ENCODE measurements around the gene AGPAT2.
A peak's percentile ranks its signal among the peaks of the same experiment; 100 is the strongest.

Gene AGPAT2

GRCh38 chr9:136667214-136667939 lies 19.9 kb downstream of the AGPAT2 start:
- in situ Hi-C loops (cut with HindIII; ENCODE audit: low sequenced_read_pairs), result no loop called here
- no peak for DNase-seq (ENCODE audit: low read depth)
- H3K4me3 ChIP-seq (ENCODE audit: low read depth, low read length), result no peak overlapping the region
- TF ChIP-seq, protein P1, sequence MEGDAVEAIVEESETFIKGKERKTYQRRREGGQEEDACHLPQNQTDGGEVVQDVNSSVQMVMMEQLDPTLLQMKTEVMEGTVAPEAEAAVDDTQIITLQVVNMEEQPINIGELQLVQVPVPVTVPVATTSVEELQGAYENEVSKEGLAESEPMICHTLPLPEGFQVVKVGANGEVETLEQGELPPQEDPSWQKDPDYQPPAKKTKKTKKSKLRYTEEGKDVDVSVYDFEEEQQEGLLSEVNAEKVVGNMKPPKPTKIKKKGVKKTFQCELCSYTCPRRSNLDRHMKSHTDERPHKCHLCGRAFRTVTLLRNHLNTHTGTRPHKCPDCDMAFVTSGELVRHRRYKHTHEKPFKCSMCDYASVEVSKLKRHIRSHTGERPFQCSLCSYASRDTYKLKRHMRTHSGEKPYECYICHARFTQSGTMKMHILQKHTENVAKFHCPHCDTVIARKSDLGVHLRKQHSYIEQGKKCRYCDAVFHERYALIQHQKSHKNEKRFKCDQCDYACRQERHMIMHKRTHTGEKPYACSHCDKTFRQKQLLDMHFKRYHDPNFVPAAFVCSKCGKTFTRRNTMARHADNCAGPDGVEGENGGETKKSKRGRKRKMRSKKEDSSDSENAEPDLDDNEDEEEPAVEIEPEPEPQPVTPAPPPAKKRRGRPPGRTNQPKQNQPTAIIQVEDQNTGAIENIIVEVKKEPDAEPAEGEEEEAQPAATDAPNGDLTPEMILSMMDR (IDR thresholded peaks at IDR 0.05; ENCODE audit: low read depth, low read length, missing control alignments), result no peak

DNA sequence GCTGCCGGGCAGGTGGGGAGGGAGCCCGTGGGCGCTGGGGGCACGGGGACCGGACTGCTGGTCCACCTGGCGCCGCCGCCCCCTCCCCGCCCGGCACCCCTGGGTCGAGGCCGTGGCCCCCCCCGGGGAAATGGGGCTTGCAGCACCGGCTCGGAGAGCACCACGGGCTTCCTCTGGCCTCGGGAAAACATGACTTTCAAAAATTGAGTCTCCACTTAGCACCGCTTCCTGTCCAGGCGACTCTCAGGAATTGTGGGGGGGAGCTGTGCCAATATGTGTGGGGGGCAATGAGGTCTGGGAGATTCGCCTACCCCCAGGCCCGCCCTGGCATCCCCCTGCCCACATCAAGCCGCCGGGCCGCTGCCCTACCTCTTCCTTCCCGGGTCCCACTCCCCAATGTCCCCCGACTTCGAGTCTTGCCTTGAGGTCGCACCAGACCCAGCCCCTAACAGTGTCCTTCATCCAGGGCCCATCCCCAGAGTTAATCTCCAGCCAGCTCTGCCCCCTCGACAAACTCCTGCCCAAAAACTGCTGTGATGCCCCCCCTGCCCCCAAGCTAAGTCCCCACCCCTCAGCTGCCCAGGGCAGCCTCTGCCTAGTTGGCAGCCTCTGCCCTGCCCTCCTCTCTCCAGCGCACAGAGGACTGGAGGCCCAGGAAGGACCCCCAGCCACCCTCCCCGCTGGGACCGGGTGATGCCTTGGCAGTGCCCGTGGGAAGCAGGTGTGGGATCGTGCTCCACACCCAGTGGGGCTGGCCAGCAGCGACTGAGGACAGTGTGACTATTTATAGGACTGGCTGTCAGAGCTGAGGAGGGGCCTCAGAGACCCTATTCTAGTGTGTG lies 20.7 kb downstream of the AGPAT2 start:
- in situ Hi-C loops (cut with HindIII; ENCODE audit: low sequenced_read_pairs), result no loop called here
- TF ChIP-seq, protein P1 (IDR thresholded peaks at IDR 0.05; ENCODE audit: low read depth, low read length, missing control alignments), result no peak
- peak overlapping the region; percentile 21 for H3K4me3 ChIP-seq (ENCODE audit: low read depth, low read length)
- no peak for DNase-seq (ENCODE audit: low read depth)

DNA sequence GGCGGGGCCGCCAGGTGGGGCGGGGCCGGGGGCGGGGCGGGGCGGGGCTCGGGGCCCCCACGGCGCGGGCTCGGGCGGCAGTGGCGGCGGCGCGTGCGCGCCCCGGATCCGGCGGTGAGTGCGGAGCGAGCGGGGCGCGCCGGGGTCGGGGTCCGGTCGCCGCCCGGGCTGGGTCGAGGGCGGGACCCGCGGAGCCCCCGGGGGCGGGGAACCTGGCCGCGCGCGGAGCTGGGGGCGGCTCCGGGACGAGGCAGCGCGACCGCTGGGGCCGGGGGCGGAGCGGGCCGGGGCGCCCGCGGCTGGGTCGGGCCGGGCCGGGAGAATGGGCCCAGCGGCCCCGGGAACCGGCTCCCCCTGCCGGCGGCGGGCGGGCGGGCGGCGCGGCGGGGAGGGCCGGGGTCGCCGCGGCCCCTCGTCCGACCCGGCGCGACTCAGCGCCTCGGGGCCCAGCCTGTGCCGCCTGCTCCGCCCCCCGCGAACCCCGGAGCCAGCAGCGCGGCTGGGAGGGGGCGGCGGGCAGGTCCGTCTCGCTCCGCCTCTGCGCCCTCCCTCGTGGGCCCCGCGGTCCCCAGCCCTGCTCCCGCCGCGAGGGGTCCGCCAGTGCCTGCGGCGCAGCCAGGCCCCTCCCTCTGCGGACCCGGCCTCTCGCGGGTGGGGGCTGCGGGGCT lies 21.4 kb downstream of the AGPAT2 start:
- TF ChIP-seq, protein P1 (IDR thresholded peaks at IDR 0.05; ENCODE audit: low read depth, low read length, missing control alignments), result no peak
- in situ Hi-C loops (cut with HindIII; ENCODE audit: low sequenced_read_pairs), result no loop called here
- H3K4me3 ChIP-seq (ENCODE audit: low read depth, low read length), result peak overlapping the region; percentile 33
- no peak for DNase-seq (ENCODE audit: low read depth)

DNA sequence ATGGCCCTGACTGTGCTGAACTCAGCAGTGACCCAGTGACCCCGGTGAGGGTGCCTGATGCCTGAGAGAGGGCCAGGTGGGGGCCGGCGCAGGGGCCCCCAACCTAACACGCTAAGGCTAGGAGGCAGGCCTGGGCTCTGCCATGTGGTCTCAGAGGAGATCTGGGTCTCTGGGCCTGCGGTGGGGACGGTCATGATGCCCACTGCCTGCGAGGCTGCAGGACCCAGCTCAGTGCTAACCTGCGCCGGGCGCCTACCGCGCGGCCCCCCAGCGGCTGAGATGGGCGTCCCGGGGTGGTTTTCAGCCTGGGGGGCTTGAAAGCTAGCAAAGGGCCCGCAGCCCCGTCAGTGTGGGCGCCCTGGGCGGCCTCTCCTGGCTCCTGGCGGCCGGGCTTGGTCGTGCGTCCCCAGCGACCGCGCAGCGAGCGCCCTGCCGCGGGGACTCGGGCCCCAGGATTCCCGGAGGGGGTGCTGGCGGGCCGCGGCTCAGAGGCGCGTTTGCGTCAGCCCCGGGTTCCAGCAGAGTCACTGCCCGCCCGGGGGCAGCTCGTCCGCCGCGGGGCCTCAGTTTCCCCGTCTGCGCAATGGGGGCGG lies 22.1 kb downstream of the AGPAT2 start:
- no peak for DNase-seq (ENCODE audit: low read depth)
- in situ Hi-C loops (cut with HindIII; ENCODE audit: low sequenced_read_pairs), result no loop called here
- TF ChIP-seq, protein P1 (IDR thresholded peaks at IDR 0.05; ENCODE audit: low read depth, low read length, missing control alignments), result no peak
- H3K4me3 ChIP-seq (ENCODE audit: low read depth, low read length), result peak overlapping the region; percentile 33

GRCh38 chr9:136664000-136664915 lies 23.0 kb downstream of the AGPAT2 start:
- H3K4me3 ChIP-seq (ENCODE audit: low read depth, low read length), result no peak overlapping the region
- DNase-seq (ENCODE audit: low read depth), result no peak
- in situ Hi-C loops (cut with HindIII; ENCODE audit: low sequenced_read_pairs), result no loop called here
- TF ChIP-seq, protein P1 (IDR thresholded peaks at IDR 0.05; ENCODE audit: low read depth, low read length, missing control alignments), result no peak
